DMS53 treated with DMSO at 0.1 percent for 48 hours (cell line): Measurements from ENCODE around the gene CDC26.

Experiments used
- DNase-seq: peaks from one replicate; lab custom pipeline; 2025; ENCODE audit not compliant: unreplicated experiment; lab: John Stamatoyannopoulos, UW

CDC26 gene

GRCh38 chr9:113275157-113276131 is at the start of gene CDC26, which contains the start of gene PRPF4:
Gene CDC26, minus strand, starts transcription at chr9:113275572. Its CDS starts 3,065 bp downstream, at chr9:113272507.
Gene PRPF4, plus strand, starts transcription at chr9:113275658. Its CDS starts 86 bp downstream, at chr9:113275744.
- peak; percentile 92 for DNase-seq

GRCh38 chr9:113322671-113323070 is 47.3 kb upstream of the CDC26 start:
- DNase-seq = no peak

GRCh38 chr9:113320051-113320450 is 44.7 kb upstream of the CDC26 start:
- no peak for DNase-seq

GRCh38 chr9:113319054-113319453 is 43.7 kb upstream of the CDC26 start:
- DNase-seq = no peak

DNA sequence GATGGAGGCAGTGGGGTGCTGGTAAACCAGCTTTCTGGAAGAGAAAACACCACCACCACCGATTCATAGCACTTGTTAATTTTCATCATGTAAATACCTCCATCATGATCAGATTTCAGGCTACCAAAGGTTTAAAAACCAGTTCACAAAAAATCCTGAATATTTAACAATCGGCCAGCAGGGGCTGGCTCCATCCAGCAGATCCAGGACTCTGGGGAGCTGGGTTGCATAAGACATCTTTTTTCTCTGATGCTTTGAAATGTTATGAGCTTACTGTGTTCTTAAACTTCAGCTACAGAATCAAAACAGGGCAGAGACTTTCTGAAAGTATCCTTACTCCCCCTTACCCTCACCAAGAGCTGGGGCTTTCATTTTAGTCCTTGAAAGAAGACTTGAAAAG is 42.4 kb upstream of the CDC26 start:
- no peak for DNase-seq

DNA sequence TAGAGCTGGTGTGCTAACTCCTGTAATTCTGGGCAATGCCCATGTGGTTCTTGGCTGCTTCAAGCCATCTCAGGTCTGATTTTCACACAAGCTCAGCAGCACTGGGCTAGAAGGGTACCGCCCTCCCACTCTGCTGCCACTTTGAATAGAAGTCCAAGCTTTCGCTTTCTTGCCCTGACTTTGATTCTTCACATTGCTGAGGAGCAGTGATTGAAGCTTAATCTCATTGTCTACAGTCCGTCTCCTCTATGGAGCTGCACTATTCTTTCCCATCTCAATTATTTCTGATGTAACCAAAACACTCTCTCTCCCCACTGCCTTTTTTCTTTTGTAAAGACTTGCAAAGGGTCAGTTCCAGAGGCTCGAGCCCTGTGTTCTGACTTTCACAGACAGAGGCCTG is 40.7 kb upstream of the CDC26 start:
- no peak for DNase-seq

- no peak for DNase-seq
These were observed 39.9 kb upstream of the CDC26 start for GRCh38 chr9:113315231-113315630.

DNA sequence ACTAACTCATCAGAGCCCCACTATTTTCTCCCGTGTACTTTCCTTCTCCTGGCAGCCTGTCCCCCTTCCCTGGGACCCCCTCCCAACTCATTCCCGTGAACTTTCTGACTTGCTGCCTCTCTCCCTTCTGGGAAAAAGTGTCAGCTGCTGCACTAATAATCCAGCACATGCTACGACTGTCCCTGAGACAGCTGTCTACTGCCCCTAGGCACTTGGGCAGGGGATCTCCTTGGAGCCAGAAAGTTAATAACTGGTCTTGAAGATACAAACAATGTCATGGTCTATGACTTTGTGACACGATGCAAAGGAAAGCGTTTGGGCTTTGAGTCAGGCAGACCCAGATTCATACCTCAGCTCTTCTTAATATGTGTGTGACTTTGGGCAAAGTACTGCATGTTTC is 37.9 kb upstream of the CDC26 start:
- DNase-seq = no peak

DNA sequence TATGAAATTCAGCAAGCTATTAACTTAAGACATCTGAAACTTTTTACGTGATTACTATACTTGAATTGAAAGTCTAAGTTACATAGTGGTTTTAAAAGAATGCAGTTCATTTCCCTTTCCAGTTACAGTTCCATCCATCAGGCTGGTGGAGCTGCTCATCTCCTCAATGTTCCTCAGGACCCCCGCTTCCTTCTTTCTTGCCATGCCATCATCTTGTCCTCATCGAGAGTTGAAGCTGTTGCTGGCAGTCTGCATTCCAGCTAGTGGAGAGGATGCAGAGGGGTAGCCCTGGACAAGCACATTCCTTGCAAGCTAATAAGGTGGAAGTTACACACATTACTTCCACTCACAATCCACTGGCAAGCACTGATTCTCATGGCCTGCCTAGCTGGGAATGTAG is 36.6 kb upstream of the CDC26 start:
- no peak for DNase-seq

DNA sequence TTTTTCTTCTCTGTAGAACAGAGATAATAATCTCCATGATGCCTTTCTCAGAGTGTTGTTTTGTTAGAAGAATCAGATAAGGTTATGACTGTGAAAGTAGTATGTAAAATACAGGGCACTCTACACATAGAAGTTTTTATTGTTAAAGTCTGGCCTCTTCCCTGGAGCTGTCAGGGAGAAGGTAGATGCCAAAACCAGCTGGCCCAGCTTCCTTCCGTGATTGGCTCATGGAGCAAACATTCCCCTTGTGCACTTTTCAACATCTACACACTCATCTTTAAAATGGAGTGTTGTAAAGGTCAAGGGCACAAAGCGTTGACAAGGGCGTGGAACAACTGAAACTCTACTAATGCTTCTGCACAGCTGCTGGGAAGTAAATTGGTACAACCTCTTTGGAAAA is 35.2 kb upstream of the CDC26 start:
- DNase-seq = no peak

DNA sequence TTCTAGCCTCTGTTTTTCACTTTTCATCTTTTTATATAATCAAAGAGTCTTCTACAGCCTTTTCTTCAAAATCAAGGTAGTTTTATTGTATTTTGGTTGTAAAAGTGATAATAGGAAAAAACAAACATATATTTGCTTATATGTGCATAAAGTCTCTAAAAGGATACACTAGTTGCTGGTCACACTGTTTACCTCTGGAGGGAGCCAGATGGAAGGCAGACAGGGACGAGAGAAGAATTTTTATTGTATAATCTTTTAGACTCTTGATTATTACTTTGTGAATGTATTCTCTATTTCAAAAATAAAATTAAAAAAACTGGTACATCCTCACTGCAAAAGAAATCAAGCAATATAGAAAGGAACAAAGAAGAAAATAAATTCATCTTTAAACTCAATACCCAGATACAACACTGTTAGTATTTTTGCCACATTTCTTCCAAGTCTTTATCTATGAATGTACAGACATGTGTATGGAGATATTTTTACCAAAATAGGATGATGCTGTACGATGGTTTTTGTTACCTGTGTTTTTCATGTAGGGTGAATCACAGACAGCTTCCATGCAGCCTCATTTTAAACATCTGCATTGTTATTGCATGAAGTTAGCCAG is 33.9 kb upstream of the CDC26 start:
- peak; percentile 10 for DNase-seq

GRCh38 chr9:113307396-113307975 is 32.1 kb upstream of the CDC26 start:
- no peak for DNase-seq

DNA sequence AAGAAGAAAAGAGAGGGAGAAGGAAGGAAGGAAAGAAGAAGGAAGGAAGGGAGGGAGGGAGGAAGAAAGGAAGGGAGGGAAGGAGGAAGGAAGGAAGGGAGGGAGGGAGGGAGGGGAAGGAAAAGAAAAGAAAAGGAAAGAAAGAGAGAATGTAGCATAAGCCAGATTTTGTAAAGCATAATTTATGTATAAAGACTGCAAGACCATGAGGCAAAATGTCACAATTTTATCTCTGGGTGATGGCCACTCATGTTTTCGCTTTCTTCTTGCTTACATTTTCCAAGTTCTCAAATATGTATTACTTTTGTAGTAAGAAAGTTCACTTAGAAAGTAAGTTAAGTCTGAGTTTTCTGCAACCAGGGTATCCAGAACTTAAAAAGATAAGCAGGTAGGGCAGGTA is 31.2 kb upstream of the CDC26 start:
- no peak for DNase-seq

- no peak for DNase-seq
These were observed 27.5 kb upstream of the CDC26 start, which contains the start of gene RNF183 for GRCh38 chr9:113302792-113303418. Gene RNF183, minus strand, starts transcription at chr9:113303376. Its CDS starts 5,192 bp downstream, at chr9:113298184.

GRCh38 chr9:113301548-113301947 is 26.2 kb upstream of the CDC26 start:
- DNase-seq = no peak

GRCh38 chr9:113299800-113300292 is 24.5 kb upstream of the CDC26 start:
- peak; percentile 64 for DNase-seq

DNA sequence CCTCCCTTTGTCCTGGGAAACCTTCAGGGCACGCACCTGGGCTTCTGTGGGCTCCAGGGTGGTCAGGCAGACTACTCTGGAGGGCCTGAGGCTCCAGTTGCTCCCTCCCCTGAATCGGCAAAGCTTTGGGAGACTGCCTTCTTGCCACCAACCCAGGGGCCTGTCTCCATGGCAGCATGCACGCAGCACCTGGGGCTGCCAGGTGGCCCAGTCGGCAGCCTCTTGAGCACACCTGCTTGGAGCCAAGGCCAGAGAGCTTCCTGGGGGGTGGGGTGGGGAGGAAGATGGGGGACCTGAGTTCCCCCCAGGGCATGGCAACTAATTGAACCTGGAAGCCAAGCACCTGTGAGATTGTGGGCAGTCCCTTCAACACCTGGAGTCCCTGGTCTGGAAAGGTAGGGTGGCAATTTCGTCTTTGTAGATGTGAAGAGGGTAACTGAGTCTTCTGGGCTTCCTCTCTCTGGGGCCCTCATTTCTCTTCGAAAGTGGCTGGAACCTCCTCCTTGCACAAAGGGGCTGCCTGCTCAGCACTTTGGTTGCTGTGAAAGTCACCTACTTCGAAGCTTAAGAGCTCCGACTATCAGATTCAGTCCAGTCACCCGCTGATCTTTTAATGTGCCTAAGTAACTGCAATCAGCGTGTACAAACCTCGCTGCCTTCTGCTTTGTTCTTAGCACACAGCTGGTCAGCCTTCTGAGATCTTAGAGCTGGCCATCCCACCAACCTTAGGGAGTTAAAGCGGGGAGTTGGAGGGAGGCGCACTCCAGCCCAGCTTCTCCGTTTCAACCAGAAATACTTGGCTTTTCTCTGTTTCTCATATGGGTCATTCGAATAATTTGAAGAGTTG is 23.8 kb upstream of the CDC26 start:
- DNase-seq = peak; percentile 53

GRCh38 chr9:113298311-113298710 is 22.9 kb upstream of the CDC26 start:
- no peak for DNase-seq

DNA sequence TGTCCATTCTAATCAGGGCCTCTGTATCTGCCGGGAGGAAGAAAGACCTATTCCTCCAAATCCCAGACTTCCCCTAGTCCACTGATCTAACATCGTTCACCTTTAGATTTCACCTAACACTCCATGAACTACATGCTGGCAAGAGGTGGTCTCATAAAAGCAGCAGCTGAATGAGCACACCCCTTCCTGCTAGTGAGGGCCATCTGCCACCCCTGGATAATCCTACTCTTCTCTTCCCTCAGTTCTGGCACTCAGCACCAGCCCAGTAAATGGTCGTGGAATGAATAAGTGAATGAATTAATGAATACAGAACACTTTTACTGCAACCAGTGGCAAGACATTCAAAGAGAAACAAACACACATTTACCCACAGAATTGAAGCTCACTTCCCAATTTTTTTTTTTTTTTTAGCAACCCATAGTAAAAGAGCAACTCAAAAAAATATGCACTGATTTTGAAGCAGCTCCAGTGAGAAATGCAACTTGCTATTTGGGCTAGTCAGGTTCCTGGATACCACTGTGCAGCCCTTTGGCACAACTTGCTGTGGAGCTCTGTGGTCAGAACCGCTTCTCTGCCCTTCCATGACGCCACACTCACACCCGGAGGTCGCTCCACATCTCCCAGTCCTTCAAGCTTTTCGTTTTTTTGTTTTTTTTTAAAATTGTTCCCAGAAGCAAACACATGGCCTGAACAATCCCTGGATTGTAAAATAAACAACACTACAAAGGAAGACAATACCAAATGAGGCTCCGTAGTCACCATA is 21.6 kb upstream of the CDC26 start:
- DNase-seq = no peak
